Choroid plexus epithelial cell (primary cell): ENCODE results near the gene FGGY.

Experiments used
- DNase-seq: peaks from one replicate; pipeline ENCODE4 v3.0.0-alpha.2; 2010; ENCODE audit warnings: low read depth
- H3K4me3 ChIP-seq: 2 replicates; pipeline ENCODE4 v1.5.1; 2011; ENCODE audit warnings: low read depth, mild to moderate bottlenecking, control low read depth, low read length, moderate library complexity
- CTCF ChIP-seq: conservative IDR thresholded peaks from 2 replicates; pipeline ENCODE4 v1.5.1; 2011; ENCODE audit warnings: low read depth, mild to moderate bottlenecking, control low read depth, inconsistent platforms, low read length, moderate library complexity

Gene FGGY

GRCh38 chr1:59411147-59411546, 114.3 kb downstream of the FGGY start:
- no peak overlapping the region for H3K4me3 ChIP-seq
- DNase-seq = no peak
- TF ChIP-seq CTCF = no peak

GRCh38 chr1:59412718-59413326, 115.9 kb downstream of the FGGY start:
- TF ChIP-seq CTCF = no peak
- no peak overlapping the region for H3K4me3 ChIP-seq
- DNase-seq = no peak

DNA sequence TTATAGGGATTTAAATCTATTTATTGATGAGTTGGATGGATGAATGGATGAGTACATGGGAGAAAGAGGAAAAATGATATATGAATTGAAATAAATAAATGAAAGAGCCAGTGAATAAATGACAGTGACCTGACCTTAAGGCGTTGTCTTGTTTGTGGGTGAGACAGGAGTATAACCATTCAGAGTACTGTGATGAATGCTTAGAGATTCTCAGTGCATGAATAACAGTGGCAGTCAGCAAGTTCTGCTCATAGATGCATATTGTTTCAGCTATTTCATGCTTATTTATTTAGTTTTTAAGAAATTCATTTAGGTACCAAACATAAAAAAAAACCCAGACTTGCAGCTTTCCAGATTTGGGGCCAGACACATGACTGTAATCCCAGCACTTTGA, 116.4 kb downstream of the FGGY start:
- no peak overlapping the region for H3K4me3 ChIP-seq
- no peak for DNase-seq
- no peak for TF ChIP-seq CTCF

GRCh38 chr1:59414406-59415133, 117.7 kb downstream of the FGGY start:
- peak; percentile 47 for DNase-seq
- no peak overlapping the region for H3K4me3 ChIP-seq
- no peak for TF ChIP-seq CTCF

DNA sequence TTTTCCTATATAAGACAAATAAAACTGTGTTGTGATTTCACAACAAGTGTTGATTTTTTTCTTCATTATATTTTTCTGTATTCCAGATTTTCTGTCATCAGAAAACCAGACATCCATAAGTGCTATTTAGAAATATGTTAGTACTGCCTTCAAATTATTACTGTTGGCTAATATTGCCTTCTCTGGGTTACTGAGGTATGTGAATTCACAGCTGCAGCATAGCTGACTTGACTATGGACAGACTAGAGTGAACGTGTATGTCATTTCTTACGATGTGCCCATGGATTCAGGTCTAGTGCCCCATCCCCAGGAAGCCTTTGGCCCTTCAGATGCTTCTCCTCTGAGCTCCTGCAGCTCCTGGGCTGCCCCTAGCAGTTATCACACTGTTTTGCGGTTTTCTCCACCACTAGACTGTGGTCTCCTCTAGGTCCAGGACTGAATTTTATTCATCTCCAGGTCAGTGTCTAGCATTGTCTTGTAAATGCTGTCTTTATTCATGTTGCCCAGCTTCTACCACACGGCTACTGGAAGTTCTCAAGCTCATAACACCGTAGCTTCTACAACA, 118.5 kb downstream of the FGGY start:
- H3K4me3 ChIP-seq = no peak overlapping the region
- no peak for TF ChIP-seq CTCF
- DNase-seq = no peak

GRCh38 chr1:59415881-59416280, 119.0 kb downstream of the FGGY start:
- DNase-seq = no peak
- TF ChIP-seq CTCF = no peak
- H3K4me3 ChIP-seq = no peak overlapping the region

- DNase-seq = no peak
- no peak for TF ChIP-seq CTCF
- H3K4me3 ChIP-seq = no peak overlapping the region
Measured at GRCh38 chr1:59417406-59417805, 120.5 kb downstream of the FGGY start.
